H1 (cell line): Measurements from ENCODE around the gene CNIH3. TPM values are rescaled to one million over a fixed set of nuclear protein-coding genes. Genes with fewer than 3 reads are reported as not detected.

Source experiments
- CTCF ChIA-PET: fragments of 300-600 bp; sonication (Branson Sonifier 250); formaldehyde crosslinking; loops from one replicate; lab custom pipeline; 2021; ENCODE audit not compliant: partially characterized antibody; lab: Charles Lee
- POLR2A ChIA-PET: fragments of 300-600 bp; sonication (Branson Sonifier 250); formaldehyde crosslinking; loops from one replicate; lab custom pipeline; 2021; ENCODE audit warnings: inconsistent platforms; ENCODE audit not compliant: partially characterized antibody; lab: Charles Lee
- DNase-seq, 2 experiments: peaks; one replicate each; pipeline versions ENCODE4 v3.0.0 to v3.0.0-alpha.2; 2010 to 2022; ENCODE audit warnings: low spot score in 2 of 2, low read depth in 1 of 2, mixed read lengths in 1 of 2
- FAIRE-seq: peaks from 2 replicates; lab custom pipeline; 2011; peaks lifted over from hg19 to GRCh38; lab: Jason Lieb, UNC
- H2AFZ ChIP-seq: 2 replicates; pipeline ENCODE4 v1.8.1; 2012; ENCODE audit warnings: low read length, inconsistent platforms
- H2AK5ac ChIP-seq: 2 replicates; pipeline ENCODE4 v1.6.1; 2013; ENCODE audit warnings: low read depth, low read length
- H2BK120ac ChIP-seq: replicated peaks from 2 replicates; pipeline ENCODE3; 2013; ENCODE audit warnings: low read depth, low read length, inconsistent platforms
- H2BK12ac ChIP-seq: 2 replicates; pipeline ENCODE4 v1.6.1; 2013; ENCODE audit warnings: low read depth, low read length
- H2BK15ac ChIP-seq: 2 replicates; pipeline ENCODE4 v1.6.1; 2013; ENCODE audit warnings: low read length
- H2BK20ac ChIP-seq: 2 replicates; pipeline ENCODE4 v1.6.1; 2013; ENCODE audit warnings: low read length
- H2BK5ac ChIP-seq: 2 replicates; pipeline ENCODE4 v1.6.1; 2013; ENCODE audit warnings: low read depth, low read length
- H3K14ac ChIP-seq: 2 replicates; pipeline ENCODE4 v1.6.1; 2013; ENCODE audit warnings: inconsistent platforms; ENCODE audit not compliant: insufficient read length
- H3K18ac ChIP-seq: 2 replicates; pipeline ENCODE4 v1.6.1; 2013; ENCODE audit warnings: low read length; ENCODE audit errors: extremely low read depth
- H3K23ac ChIP-seq: 2 replicates; pipeline ENCODE4 v1.6.1; 2013; ENCODE audit warnings: inconsistent platforms; ENCODE audit not compliant: insufficient read length
- H3K23me2 ChIP-seq: 2 replicates; pipeline ENCODE4 v1.6.1; 2013; ENCODE audit warnings: low read depth, low read length
- H3K27ac ChIP-seq: 2 replicates; pipeline ENCODE4 v1.6.1; 2011; ENCODE audit warnings: low read depth, low read length, inconsistent platforms
- H3K27me3 ChIP-seq, 4 experiments: replicated peaks in 1 of 4; 1 replicate in 1 of 4; 2 replicates in 3 of 4; pipeline versions ENCODE4 v1.6.1 to v1.8.1; 2011 to 2013; ENCODE audit warnings: low read length in 3 of 4, mild to moderate bottlenecking in 3 of 4, inconsistent platforms in 2 of 4, mixed read lengths in 2 of 4, moderate library complexity in 1 of 4; ENCODE audit not compliant: control insufficient read depth in 3 of 4, insufficient read depth in 3 of 4; ENCODE audit errors: extremely low read depth in 1 of 4
- H3K36me3 ChIP-seq, 4 experiments: 2 replicates each; pipeline versions ENCODE4 v1.6.1 to v1.8.1; 2011 to 2013; ENCODE audit warnings: mild to moderate bottlenecking in 4 of 4, low read length in 3 of 4, moderate library complexity in 2 of 4, control low read depth in 1 of 4, inconsistent platforms in 1 of 4; ENCODE audit not compliant: insufficient read depth in 4 of 4, control insufficient read depth in 2 of 4
- H3K4ac ChIP-seq: replicated peaks from 2 replicates; pipeline ENCODE3; 2013; ENCODE audit warnings: low read length, low read depth, mixed read lengths, inconsistent platforms; ENCODE audit not compliant: insufficient read length
- H3K4me1 ChIP-seq, 4 experiments: replicated peaks in 1 of 4; 1 replicate in 1 of 4; 2 replicates in 3 of 4; pipeline versions ENCODE4 v1.6.1 to v1.8.1; 2011 to 2013; ENCODE audit warnings: low read length in 3 of 4, inconsistent platforms in 2 of 4, mixed read lengths in 1 of 4; ENCODE audit not compliant: insufficient read depth in 4 of 4, control insufficient read depth in 3 of 4
- H3K4me2 ChIP-seq, 2 experiments: 2 replicates each; pipeline versions ENCODE4 v1.6.1 to v1.8.1; 2011 to 2013; ENCODE audit warnings: low read depth in 2 of 2, low read length in 2 of 2, control low read depth in 1 of 2, inconsistent platforms in 1 of 2, mild to moderate bottlenecking in 1 of 2; ENCODE audit not compliant: insufficient read depth in 1 of 2
- H3K4me3 ChIP-seq, 4 experiments: fragments of 200-600, 300-600 bp in 1 of 4; sonication (generic), shearing (Covaris generic), sonication (Bioruptor Twin) in 1 of 4; 2 replicates each; pipeline versions ENCODE4 v1.5.1 to v1.8.1; 2011 to 2016; ENCODE audit warnings: low read length in 4 of 4, low read depth in 3 of 4, control low read depth in 2 of 4, inconsistent platforms in 2 of 4, mild to moderate bottlenecking in 2 of 4, mixed read lengths in 1 of 4, moderate library complexity in 1 of 4; ENCODE audit not compliant: insufficient read depth in 2 of 4; ENCODE audit errors: extremely low read depth in 1 of 4
- H3K56ac ChIP-seq: replicated peaks from 2 replicates; pipeline ENCODE3; 2013; ENCODE audit warnings: low read depth, mild to moderate bottlenecking, mixed read lengths, low read length, inconsistent platforms; ENCODE audit not compliant: insufficient read length
- H3K79me1 ChIP-seq: 2 replicates; pipeline ENCODE4 v1.6.1; 2013; ENCODE audit warnings: low read depth, low read length, control low read depth
- H3K79me2 ChIP-seq, 2 experiments: 2 replicates each; pipeline versions ENCODE4 v1.6.1 to v1.8.1; 2012 to 2013; ENCODE audit warnings: low read length in 2 of 2, mild to moderate bottlenecking in 2 of 2, inconsistent platforms in 1 of 2; ENCODE audit not compliant: insufficient read depth in 2 of 2, control insufficient read depth in 1 of 2
- H3K9ac ChIP-seq, 4 experiments: replicated peaks in 1 of 4; 1 replicate in 1 of 4; 2 replicates in 3 of 4; pipeline versions ENCODE4 v1.6.1 to v1.8.1; 2011 to 2013; ENCODE audit warnings: low read depth in 3 of 4, low read length in 3 of 4, control low read depth in 2 of 4, mild to moderate bottlenecking in 2 of 4, moderate library complexity in 2 of 4, inconsistent platforms in 1 of 4; ENCODE audit errors: extremely low read depth in 1 of 4
- H3K9me3 ChIP-seq, 2 experiments: 2 replicates each; pipeline versions ENCODE4 v1.6.1 to v1.8.1; 2012 to 2013; ENCODE audit warnings: mild to moderate bottlenecking in 2 of 2, moderate library complexity in 2 of 2, control low read depth in 1 of 2, inconsistent platforms in 1 of 2, low read depth in 1 of 2, low read length in 1 of 2, mixed read lengths in 1 of 2; ENCODE audit not compliant: insufficient read depth in 2 of 2
- H4K20me1 ChIP-seq, 2 experiments: replicated peaks in 1 of 2; 2 replicates each; pipeline versions ENCODE3 to v1.8.1; 2011 to 2013; ENCODE audit warnings: inconsistent platforms in 2 of 2, low read length in 2 of 2, mild to moderate bottlenecking in 1 of 2; ENCODE audit not compliant: insufficient read depth in 2 of 2, control insufficient read depth in 1 of 2
- H4K5ac ChIP-seq: 2 replicates; pipeline ENCODE4 v1.6.1; 2013; ENCODE audit warnings: low read length, low read depth, mixed read lengths, inconsistent platforms; ENCODE audit not compliant: insufficient read length
- H4K8ac ChIP-seq: 2 replicates; pipeline ENCODE4 v1.8.0; 2013; ENCODE audit warnings: mild to moderate bottlenecking, moderate library complexity, low read length, inconsistent platforms; ENCODE audit not compliant: insufficient read depth; ENCODE audit errors: extremely low read depth
- H4K91ac ChIP-seq: replicated peaks from 2 replicates; pipeline ENCODE3; 2013; ENCODE audit warnings: low read length, mixed read lengths, inconsistent platforms; ENCODE audit not compliant: insufficient read length
- ASH2L ChIP-seq: fragments of 200-600, 300-600 bp; sonication (generic); IDR thresholded peaks from one replicate; pipeline ENCODE4 v1.7.1; 2017; ENCODE audit warnings: low read length
- CBX8 ChIP-seq: fragments of 300-800, 300-1000 bp; sonication (generic); IDR thresholded peaks from 2 replicates; pipeline ENCODE4 v1.7.1; 2016; ENCODE audit warnings: low read depth, low read length, borderline replicate concordance
- JUN ChIP-seq: IDR thresholded peaks from 2 replicates; pipeline ENCODE4 v1.6.1; 2011; ENCODE audit warnings: low read depth, mild to moderate bottlenecking, improper control_type of control experiment, low read length
- NANOG ChIP-seq: IDR thresholded peaks from 2 replicates; pipeline ENCODE4 v1.6.1; 2011; ENCODE audit warnings: low read length, low read depth, mild to moderate bottlenecking, inconsistent platforms; ENCODE audit not compliant: insufficient read depth, poor library complexity, severe bottlenecking
- POLR2A ChIP-seq, 2 experiments: IDR thresholded peaks; 1 replicate in 1 of 2; 2 replicates in 1 of 2; pipeline ENCODE4 v1.6.1; 2011; ENCODE audit warnings: low read depth in 2 of 2, low read length in 2 of 2, mild to moderate bottlenecking in 2 of 2; ENCODE audit errors: control extremely low read depth in 1 of 2
- SAP30 ChIP-seq: fragments of 300-600 bp; sonication (generic); IDR thresholded peaks from 2 replicates; pipeline ENCODE4 v1.7.1; 2012; ENCODE audit warnings: low read length, moderate library complexity, mild to moderate bottlenecking, inconsistent platforms; ENCODE audit not compliant: insufficient read depth, insufficient replicate concordance
- SIN3A ChIP-seq, 2 experiments: IDR thresholded peaks in 1 of 2; conservative IDR thresholded peaks in 1 of 2; 2 replicates each; pipeline ENCODE4 v1.6.1; 2011 to 2012; ENCODE audit warnings: low read length in 2 of 2, improper control_type of control experiment in 1 of 2, low read depth in 1 of 2, mild to moderate bottlenecking in 1 of 2
- SIX5 ChIP-seq: IDR thresholded peaks from 2 replicates; pipeline ENCODE4 v1.6.1; 2011; ENCODE audit warnings: mild to moderate bottlenecking, low read depth, low read length
- ZNF274 ChIP-seq: IDR thresholded peaks from 2 replicates; pipeline ENCODE4 v1.7.0; 2012; ENCODE audit warnings: low read length, borderline replicate concordance; ENCODE audit errors: extremely low read depth
- WGBS, 2 experiments: shearing (Covaris generic) in 1 of 2; methylation state at CpG; one replicate each; pipeline versions ENCODE4 v1.1.6 to v1.1.7; 2013 to 2015; ENCODE audit warnings: low lambda C conversion rate in 2 of 2, mixed read lengths in 2 of 2, inconsistent platforms in 1 of 2, low coverage in 1 of 2, missing lambda C conversion rate in 1 of 2; ENCODE audit not compliant: insufficient replicate concordance in 2 of 2, insufficient coverage in 1 of 2, insufficient read length in 1 of 2; ENCODE audit errors: extremely low coverage in 1 of 2, missing lambda C conversion rate in 1 of 2; 5-methylcytosine and 5-hydroxymethylcytosine counted together
- polyA plus RNA-seq, 7 experiments: library from polyadenylated mRNA; depleted of rRNA in 3 of 7; stranded (reverse) in 5 of 7; unstranded in 2 of 7; fragments of >200 nt in 5 of 7; fragments of 200-250 nt in 2 of 7; gene quantifications; 1 replicate in 5 of 7; 2 replicates in 1 of 7; 4 replicates in 1 of 7; pipeline versions ENCODE4 v1.2.1 to v1.2.3, GENCODE V29; 2011 to 2013; ENCODE audit warnings: missing spikeins in 2 of 7, mixed read lengths in 2 of 7
- total RNA-seq: library from RNA; stranded (reverse); fragmentation: NEBNext Ultra II Directional; extraction: Animal tissue kit (Norgen Biotek cat#: 25700); gene quantifications from 2 replicates; pipeline ENCODE4 v1.2.1, GENCODE V29; 2021
- TF ChIP-seq, protein P1 (sequence below): IDR thresholded peaks from 2 replicates; pipeline ENCODE4 v1.6.1; 2011; ENCODE audit warnings: low read depth, mild to moderate bottlenecking, low read length; ENCODE audit not compliant: insufficient read depth

Gene CNIH3
- total and polyA plus RNA-seq, 2 of the 8 experiments (the other 6 are each of a cell fraction or from before 2014, with no cell fraction given), result 3.7 to 5.6 TPM

DNA sequence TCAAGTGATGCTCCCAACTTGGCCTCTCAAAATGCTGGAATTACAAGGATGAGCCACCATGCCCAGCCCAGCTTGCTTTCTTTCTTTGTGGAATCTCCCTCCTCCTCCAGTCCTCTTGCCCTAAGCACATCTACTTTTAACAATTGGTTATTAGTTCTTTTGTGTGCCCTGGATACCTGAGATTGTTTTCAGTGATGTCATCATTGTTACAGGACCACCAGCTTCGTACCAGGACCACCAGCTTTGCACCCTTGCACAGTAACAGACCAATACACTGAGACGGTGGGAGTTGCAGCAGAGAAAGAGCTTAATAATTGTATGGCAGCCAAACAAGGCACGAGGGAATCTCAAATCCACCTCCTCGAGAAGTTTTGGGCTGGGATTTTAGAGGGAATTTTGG is 71.3 kb downstream of the CNIH3 start:
- FAIRE-seq (no peak), DNase-seq (no peak)
- Histone ChIP-seq H2AK5ac (no peak overlapping the region), H3K4ac (no peak overlapping the region), H2BK15ac (no peak overlapping the region), H3K14ac (no peak overlapping the region), H4K91ac (no peak overlapping the region), H3K79me1 (no peaks in the 10 kb centered on the region), H4K5ac (no peak overlapping the region), H3K23ac (no peak overlapping the region), H3K79me2 (no peaks in the 10 kb centered on the region), H3K36me3 (no peaks in the 10 kb centered on the region), H3K27me3 (no peaks in the 10 kb centered on the region; a peak in 1 of 7 replicates), H4K8ac (no peak overlapping the region), H3K4me1 (no peaks in the 10 kb centered on the region; a peak in 1 of 7 replicates), H2BK12ac (no peak overlapping the region), H3K23me2 (no peaks in the 10 kb centered on the region), H3K9me3 (no peaks in the 10 kb centered on the region), H3K9ac (no peak overlapping the region), H2BK20ac (no peak overlapping the region), H3K4me2 (no peak overlapping the region), H2AFZ (no peak overlapping the region), H3K4me3 (no peak overlapping the region), H3K18ac (no peak overlapping the region), H3K27ac (no peak overlapping the region), H2BK5ac (no peak overlapping the region), H3K56ac (no peak overlapping the region), H4K20me1 (no peaks in the 10 kb centered on the region), H2BK120ac (no peak overlapping the region)
- CTCF ChIA-PET, result interaction anchor here (0.9 to 1.8 kb wide), 5 partner anchors 11 to 166 kb away, joined by 3 to 8 read pairs (median 3); no protein-coding TSS in a partner anchor
- WGBS, 2 experiments, result 74% methylated on average over 4 of the region's 4 CpGs; no CpG with 5 or more reads in 1 of the 2 experiments
- POLR2A ChIA-PET, result no interaction called here
- TF ChIP-seq, protein P1, sequence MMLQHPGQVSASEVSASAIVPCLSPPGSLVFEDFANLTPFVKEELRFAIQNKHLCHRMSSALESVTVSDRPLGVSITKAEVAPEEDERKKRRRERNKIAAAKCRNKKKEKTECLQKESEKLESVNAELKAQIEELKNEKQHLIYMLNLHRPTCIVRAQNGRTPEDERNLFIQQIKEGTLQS, result no peak
- no peak for TF ChIP-seq SIX5
- no peak for TF ChIP-seq CBX8
- no peak for TF ChIP-seq SAP30
- no peak for TF ChIP-seq NANOG
- no peak for TF ChIP-seq SIN3A (conservative IDR thresholded peaks at IDR 0.05 in 1 of 2, IDR thresholded peaks at IDR 0.05 in 1 of 2; ENCODE audit: low read depth in 1 of 2, low read length in 2 of 2)
- no peak for TF ChIP-seq POLR2A (IDR thresholded peaks at IDR 0.05; ENCODE audit: control extremely low read depth in 1 of 2, low read depth in 2 of 2, low read length in 2 of 2)
- no peak for TF ChIP-seq ASH2L
- no peak for TF ChIP-seq ZNF274
- no peak for TF ChIP-seq JUN
